GM06990 (cell line): Measurements from ENCODE around the gene DDX3X.
"Not testable (repeated sequence)": the region's sequence is repeated elsewhere in the genome, so short reads cannot be mapped to it uniquely, and the experiment has no call there.

Experiments used
- DNase-seq: peaks from one replicate; pipeline ENCODE4 v3.0.0-alpha.2; 2011; ENCODE audit not compliant: insufficient read length; ENCODE audit errors: extremely low read depth
- H3K27me3 ChIP-seq: replicated peaks from 2 replicates; pipeline ENCODE4 v1.6.0; 2011; ENCODE audit warnings: low read length; ENCODE audit not compliant: control insufficient read depth, insufficient read depth
- H3K36me3 ChIP-seq: 2 replicates; pipeline ENCODE4 v1.5.1; 2011; ENCODE audit warnings: low read length; ENCODE audit not compliant: control insufficient read depth, insufficient read depth
- H3K4me3 ChIP-seq: replicated peaks from 2 replicates; pipeline ENCODE4 v1.5.1; 2011; ENCODE audit warnings: low read depth, mild to moderate bottlenecking, control low read depth, low read length
- CTCF ChIP-seq: IDR thresholded peaks from 2 replicates; pipeline ENCODE4 v1.5.1; 2011; ENCODE audit warnings: low read length, control low read depth, mild to moderate bottlenecking, inconsistent platforms; ENCODE audit not compliant: insufficient read depth, poor library complexity, severe bottlenecking

The DDX3X gene

GRCh38 chrX:41312786-41313185 is 21.2 kb upstream of the DDX3X start:
- no peak for TF ChIP-seq CTCF
- no peak for DNase-seq

GRCh38 chrX:41313419-41313818 is 20.5 kb upstream of the DDX3X start:
- Histone ChIP-seq H3K4me3 (no peak overlapping the region), H3K36me3 (no peaks in the 10 kb centered on the region), H3K27me3 (no peaks in the 10 kb centered on the region; the same call in 1 of the 2 replicates)
- DNase-seq, result no peak
- no peak for TF ChIP-seq CTCF

More at GRCh38 chrX:41312786-41313185, 21.2 kb upstream of the DDX3X start:
- Histone ChIP-seq H3K36me3 (no peaks in the 10 kb centered on the region), H3K4me3 (no peak overlapping the region), H3K27me3 (no peaks in the 10 kb centered on the region; the same call in 1 of the 2 replicates)

- H3K36me3 ChIP-seq, result no peaks in the 10 kb centered on the region
- no peak for TF ChIP-seq CTCF
- no peak for DNase-seq
- H3K27me3 ChIP-seq, result no peaks in the 10 kb centered on the region
- no peak overlapping the region for H3K4me3 ChIP-seq
Observed at GRCh38 chrX:41314204-41314603, 19.8 kb upstream of the DDX3X start.

GRCh38 chrX:41314881-41315280 is 19.1 kb upstream of the DDX3X start:
- TF ChIP-seq CTCF, result no peak
- H3K27me3 ChIP-seq, result no peaks in the 10 kb centered on the region
- no peak for DNase-seq
- H3K4me3 ChIP-seq, result no peak overlapping the region
- H3K36me3 ChIP-seq, result no peaks in the 10 kb centered on the region

GRCh38 chrX:41316266-41316665 is 17.7 kb upstream of the DDX3X start:
- H3K27me3 ChIP-seq, H3K36me3 ChIP-seq, H3K4me3 ChIP-seq, DNase-seq: not testable (repeated sequence)

GRCh38 chrX:41317477-41318208 is 16.3 kb upstream of the DDX3X start:
- no peak for DNase-seq
- no peak overlapping the region for H3K4me3 ChIP-seq
- TF ChIP-seq CTCF, result no peak
- H3K36me3 ChIP-seq, result no peaks in the 10 kb centered on the region
- no peaks in the 10 kb centered on the region for H3K27me3 ChIP-seq
